GM12875 (cell line): ENCODE results near the gene TBATA.

ENCODE experiments used
- H3K4me3 ChIP-seq: one replicate; pipeline ENCODE4 v1.5.1; 2011; ENCODE audit warnings: low read depth, low read length, control low read depth
- CTCF ChIP-seq: IDR thresholded peaks from 2 replicates; pipeline ENCODE4 v1.5.1; 2011; ENCODE audit warnings: low read depth, mild to moderate bottlenecking, control low read depth, inconsistent platforms, low read length, moderate library complexity, borderline replicate concordance; ENCODE audit not compliant: insufficient read depth

Gene TBATA

GRCh38 chr10:70747192-70747965 lies 37.8 kb downstream of the TBATA start:
- no peak for TF ChIP-seq CTCF
- H3K4me3 ChIP-seq, result no peak overlapping the region

- TF ChIP-seq CTCF, result no peak
- no peak overlapping the region for H3K4me3 ChIP-seq
These were observed 39.6 kb downstream of the TBATA start for GRCh38 chr10:70745555-70745954.

DNA sequence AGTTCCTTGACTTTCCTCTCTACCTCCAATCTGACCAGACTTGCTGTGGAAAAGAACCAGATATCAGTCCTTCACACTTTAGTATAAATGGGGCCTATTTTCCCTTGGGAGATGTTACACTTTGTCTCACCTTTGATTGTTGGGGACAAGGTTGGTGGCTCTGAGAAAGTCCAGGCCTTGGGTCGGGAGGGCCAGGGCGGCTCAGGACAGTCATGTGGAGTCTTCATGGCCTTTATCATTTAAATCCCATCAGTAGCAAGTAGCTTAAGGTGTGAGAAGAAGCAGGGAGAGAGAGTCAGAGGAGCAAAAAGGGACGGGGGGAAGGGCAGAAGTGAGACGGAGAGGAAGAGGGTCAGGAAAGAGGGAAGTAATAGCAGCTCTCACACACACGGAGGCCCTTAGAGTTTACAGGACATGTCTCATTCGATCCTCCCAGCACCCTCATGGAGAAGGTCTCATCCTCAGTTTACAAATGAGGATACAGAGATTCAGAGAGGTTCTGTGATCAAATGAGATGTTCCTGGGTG lies 40.5 kb downstream of the TBATA start:
- TF ChIP-seq CTCF, result no peak
- no peak overlapping the region for H3K4me3 ChIP-seq

GRCh38 chr10:70743879-70744278 lies 41.3 kb downstream of the TBATA start:
- TF ChIP-seq CTCF, result no peak

GRCh38 chr10:70743430-70743788 lies 41.8 kb downstream of the TBATA start:
- no peak for TF ChIP-seq CTCF
- H3K4me3 ChIP-seq, result no peak overlapping the region

More at GRCh38 chr10:70743879-70744278, 41.3 kb downstream of the TBATA start:
- no peak overlapping the region for H3K4me3 ChIP-seq

DNA sequence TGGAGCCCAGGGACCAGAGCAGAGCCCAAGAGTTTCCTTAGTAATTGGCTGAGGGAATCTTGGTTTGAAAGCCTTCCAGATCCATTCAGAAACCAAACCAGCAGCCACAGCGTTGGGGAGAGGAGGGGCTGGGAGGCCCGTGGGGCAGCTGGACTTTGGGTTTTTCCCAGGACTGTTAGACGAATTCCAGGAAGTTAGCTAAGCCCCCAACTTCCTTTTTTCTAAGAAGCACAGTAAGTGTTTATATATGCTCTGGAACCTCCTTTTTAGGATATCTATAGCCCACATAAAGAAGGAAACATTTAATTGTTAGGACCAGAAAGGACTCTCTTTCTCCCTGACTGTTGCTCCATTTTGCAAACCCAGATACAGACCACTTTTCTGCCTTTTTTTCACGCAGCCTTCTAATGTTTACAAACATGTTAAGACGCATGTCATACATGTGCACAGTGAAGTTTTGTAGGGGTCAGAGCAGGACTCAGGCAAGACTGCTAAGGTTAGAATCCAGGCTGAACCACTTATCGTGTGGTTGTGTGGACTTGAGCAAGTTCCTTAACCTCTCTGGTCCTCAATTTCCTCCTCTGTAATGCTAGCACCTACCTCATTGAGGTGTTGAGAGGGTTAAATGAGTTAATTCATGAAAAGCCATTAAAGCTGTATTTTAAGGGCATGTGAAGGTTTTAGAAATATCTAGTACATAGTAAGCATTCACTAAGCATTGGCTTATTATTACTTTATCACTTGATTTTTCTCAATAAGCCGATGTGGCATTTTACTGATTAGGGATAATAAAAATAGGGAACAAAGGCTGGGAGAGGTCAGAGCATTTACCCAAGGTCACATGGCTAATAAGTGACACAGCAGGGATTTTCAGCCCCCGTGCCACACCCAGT lies 42.4 kb downstream of the TBATA start:
- H3K4me3 ChIP-seq, result no peak overlapping the region
- no peak for TF ChIP-seq CTCF
